Anterior cingulate cortex (tissue), 58 donors: ENCODE measurements around the gene IFT27.
"Not testable (repeated sequence)": the region's sequence is repeated elsewhere in the genome, so short reads cannot be mapped to it uniquely, and the experiment has no call there.

Experiments used
- DNase-seq, 58 donors: peaks; one replicate each; lab custom pipeline; 2025; lab: John Stamatoyannopoulos, UW

The IFT27 gene

GRCh38 chr22:36746375-36746970, 29.4 kb downstream of the IFT27 start:
- DNase-seq, result no peak

GRCh38 chr22:36745301-36745995, 30.5 kb downstream of the IFT27 start:
- DNase-seq, result no peak

- DNase-seq, result no peak
Observed at GRCh38 chr22:36744791-36745190, 31.1 kb downstream of the IFT27 start.

- no peak for DNase-seq
Observed at GRCh38 chr22:36744413-36744765, 31.5 kb downstream of the IFT27 start.

GRCh38 chr22:36743591-36744412, 32.1 kb downstream of the IFT27 start:
- DNase-seq, result no peak

- no peak for DNase-seq
Observed at GRCh38 chr22:36743011-36743410, 32.9 kb downstream of the IFT27 start.

- DNase-seq, result no peak
Observed at GRCh38 chr22:36741968-36742367, 34.0 kb downstream of the IFT27 start.

GRCh38 chr22:36741204-36741793, 34.6 kb downstream of the IFT27 start:
- no peak for DNase-seq

GRCh38 chr22:36740716-36741115, 35.2 kb downstream of the IFT27 start:
- no peak for DNase-seq

- no peak for DNase-seq
Observed at GRCh38 chr22:36739185-36739584, 36.7 kb downstream of the IFT27 start.

- no peak for DNase-seq
Observed at GRCh38 chr22:36738416-36739020, 37.4 kb downstream of the IFT27 start.

GRCh38 chr22:36737776-36738175, 38.1 kb downstream of the IFT27 start:
- DNase-seq, result no peak

- DNase-seq, result no peak
Observed at GRCh38 chr22:36736701-36737320, 39.1 kb downstream of the IFT27 start.

- DNase-seq, result peak in 12 of 58 donors; percentile 5 to 45 (median 18)
Observed at GRCh38 chr22:36734171-36735058, 41.5 kb downstream of the IFT27 start.

- DNase-seq, result no peak
Observed at GRCh38 chr22:36733271-36733670, 42.6 kb downstream of the IFT27 start.

GRCh38 chr22:36732609-36733008, 43.3 kb downstream of the IFT27 start:
- no peak for DNase-seq

- DNase-seq, result no peak
Observed at GRCh38 chr22:36731916-36732315, 44.0 kb downstream of the IFT27 start.

- DNase-seq, result not testable (repeated sequence)
Observed at GRCh38 chr22:36731321-36731720, 44.6 kb downstream of the IFT27 start.

- DNase-seq, result no peak
Observed at GRCh38 chr22:36730176-36730858, 45.6 kb downstream of the IFT27 start.
